ENCODE results near the gene SIRT6.

Gene SIRT6

DNA sequence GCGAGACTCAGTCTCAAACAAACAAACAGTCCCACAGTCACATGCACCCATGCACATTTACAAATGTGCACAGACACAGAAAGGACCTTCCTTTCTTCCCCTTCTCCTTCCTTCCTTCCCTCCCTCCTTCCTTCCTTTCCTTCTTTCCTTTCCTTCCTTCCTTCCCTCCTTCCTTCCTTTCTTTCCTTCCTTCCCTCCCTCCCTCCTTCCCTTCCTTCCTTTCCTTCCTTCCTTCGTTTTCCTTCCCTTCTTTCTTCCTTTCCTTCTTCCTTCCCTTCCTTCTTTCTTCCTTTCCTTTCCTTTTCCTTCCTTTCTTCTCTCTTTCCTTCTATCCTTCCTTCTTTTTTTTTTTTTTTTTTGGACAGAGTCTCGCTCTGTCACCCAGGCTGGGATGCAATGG lies 30.8 kb upstream of the SIRT6 start:
- Mint-ChIP-seq H3K27me3 (peaks cover 10% of the 10 kb centered on the region), H3K9me3 (peaks cover 10% of the 10 kb centered on the region), H3K4me1 (ENCODE audit: low read depth) (no peaks in the 10 kb centered on the region), H3K36me3 (ENCODE audit: low read depth) (no peaks in the 10 kb centered on the region), H3K27ac (no peak overlapping the region), H3K4me3 (no peak overlapping the region)
- intact Hi-C loops (cut with micrococcal nuclease), result no loop called here

DNA sequence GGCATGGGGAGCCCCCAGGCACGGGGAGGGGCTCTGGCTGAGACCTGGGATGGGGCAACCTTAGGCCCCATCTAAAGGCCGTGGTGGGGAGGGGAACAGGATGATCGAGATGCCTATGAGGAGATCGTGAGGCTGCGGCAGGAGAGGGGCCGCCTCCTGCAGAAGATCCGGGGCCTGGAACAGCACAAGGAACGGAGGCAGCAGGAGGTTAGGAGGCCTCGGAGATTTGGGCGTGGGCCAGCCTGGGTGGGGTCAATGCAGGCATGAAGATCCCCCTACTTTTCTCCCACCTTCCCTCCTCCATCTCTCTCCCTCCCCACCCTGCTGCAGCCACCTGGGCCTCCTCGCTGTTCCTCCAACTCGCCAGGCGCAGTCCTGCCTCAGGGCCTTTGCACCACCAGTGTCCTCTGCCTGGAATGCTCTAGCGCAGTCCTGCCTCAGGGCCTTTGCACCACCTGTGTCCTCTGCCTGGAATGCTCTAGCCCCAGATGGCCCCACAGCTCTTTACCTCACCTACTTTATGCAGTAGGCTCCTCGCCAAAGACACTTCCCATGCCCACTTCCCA lies 27.9 kb upstream of the SIRT6 start:
- Mint-ChIP-seq H3K27ac (no peak overlapping the region), H3K36me3 (ENCODE audit: low read depth) (no peaks in the 10 kb centered on the region), H3K4me3 (no peak overlapping the region), H3K4me1 (ENCODE audit: low read depth) (no peaks in the 10 kb centered on the region), H3K9me3 (no peaks in the 10 kb centered on the region), H3K27me3 (peaks cover 15% of the 10 kb centered on the region)
- intact Hi-C loops (cut with micrococcal nuclease), result no loop called here

DNA sequence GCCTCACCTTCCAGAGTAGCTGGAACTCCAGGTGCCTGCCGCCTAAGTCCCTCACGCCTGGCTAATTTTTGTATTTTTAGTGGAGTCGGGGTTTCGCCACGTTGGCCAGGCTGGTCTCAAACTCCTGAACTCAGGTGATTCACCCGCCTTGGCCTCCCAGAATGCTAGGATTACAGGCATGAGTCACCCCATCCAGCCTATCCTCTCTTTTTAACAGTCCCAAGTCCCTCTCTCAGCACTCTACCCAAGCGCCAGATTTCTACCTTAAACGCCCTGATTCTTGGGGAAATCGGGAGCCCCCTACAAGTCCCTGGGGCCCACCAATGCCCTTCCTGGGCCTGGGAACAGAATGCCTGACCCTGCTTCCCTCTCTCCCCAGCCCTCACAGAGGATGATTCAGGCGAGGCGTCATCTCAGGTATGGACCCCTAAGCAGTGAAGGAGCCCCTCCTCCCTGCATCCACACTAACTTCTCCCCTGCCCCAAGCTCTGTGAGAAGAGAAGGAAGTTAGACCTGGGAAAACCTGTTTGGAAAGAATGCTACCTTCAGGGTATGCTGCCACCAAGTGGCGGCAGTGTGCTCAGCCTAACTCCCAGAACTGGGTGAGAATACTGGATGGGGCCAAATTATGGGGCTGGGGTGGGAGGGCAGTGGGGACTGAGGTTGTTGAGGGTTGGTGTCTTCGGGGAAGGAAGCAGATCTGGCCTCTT lies 26.2 kb upstream of the SIRT6 start:
- no peaks in the 10 kb centered on the region for H3K4me1 Mint-ChIP-seq (ENCODE audit: low read depth)
- intact Hi-C loops (cut with micrococcal nuclease), result loop anchor here (10.0 kb wide), 2 partner anchors 224 to 354 kb away; partner anchors contain the start of gene EEF2
- peaks cover 15% of the 10 kb centered on the region for H3K27me3 Mint-ChIP-seq
- no peak overlapping the region for H3K4me3 Mint-ChIP-seq
- no peak overlapping the region for H3K27ac Mint-ChIP-seq
- H3K36me3 Mint-ChIP-seq (ENCODE audit: low read depth), result no peaks in the 10 kb centered on the region
- H3K9me3 Mint-ChIP-seq, result no peaks in the 10 kb centered on the region

DNA sequence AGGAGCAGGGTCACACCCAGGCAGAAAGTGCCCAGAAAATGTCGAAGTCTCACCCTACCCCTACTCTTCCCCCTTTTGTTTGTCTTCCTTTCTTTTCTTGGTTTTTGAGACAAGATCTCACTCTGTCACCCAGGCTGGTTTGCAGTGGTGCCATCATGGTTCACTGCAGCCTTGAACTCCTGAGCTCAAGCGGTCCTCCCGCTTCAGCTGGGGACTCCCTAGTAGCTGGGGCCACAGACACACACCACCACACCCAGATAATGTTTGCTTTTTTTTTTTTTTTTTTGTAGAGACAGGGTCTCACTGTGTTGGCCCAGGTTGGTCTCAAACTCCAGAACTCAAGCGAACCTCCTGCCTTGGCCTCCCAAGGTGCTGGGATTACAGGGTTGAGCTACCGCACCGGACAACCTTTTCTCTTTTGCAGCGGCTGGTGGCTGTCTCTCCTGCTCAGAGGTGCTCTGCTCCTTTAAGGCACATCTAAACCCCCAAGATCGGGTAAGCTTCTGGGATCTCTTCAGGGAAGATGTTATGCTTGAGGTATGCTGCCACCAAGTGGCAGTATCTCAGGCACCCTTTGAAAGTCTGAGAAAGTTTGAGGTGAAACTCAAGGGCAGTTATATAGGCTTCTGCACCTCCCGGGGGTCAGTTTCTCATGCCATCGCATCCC lies 24.6 kb upstream of the SIRT6 start:
- no peaks in the 10 kb centered on the region for H3K9me3 Mint-ChIP-seq
- H3K36me3 Mint-ChIP-seq (ENCODE audit: low read depth), result no peaks in the 10 kb centered on the region
- H3K27me3 Mint-ChIP-seq, result peaks cover 15% of the 10 kb centered on the region
- no peak overlapping the region for H3K4me3 Mint-ChIP-seq
- intact Hi-C loops (cut with micrococcal nuclease), result loop anchor here (10.0 kb wide), 2 partner anchors 222 to 352 kb away; partner anchors contain the start of gene EEF2
- H3K27ac Mint-ChIP-seq, result no peak overlapping the region
- H3K4me1 Mint-ChIP-seq (ENCODE audit: low read depth), result no peaks in the 10 kb centered on the region

DNA sequence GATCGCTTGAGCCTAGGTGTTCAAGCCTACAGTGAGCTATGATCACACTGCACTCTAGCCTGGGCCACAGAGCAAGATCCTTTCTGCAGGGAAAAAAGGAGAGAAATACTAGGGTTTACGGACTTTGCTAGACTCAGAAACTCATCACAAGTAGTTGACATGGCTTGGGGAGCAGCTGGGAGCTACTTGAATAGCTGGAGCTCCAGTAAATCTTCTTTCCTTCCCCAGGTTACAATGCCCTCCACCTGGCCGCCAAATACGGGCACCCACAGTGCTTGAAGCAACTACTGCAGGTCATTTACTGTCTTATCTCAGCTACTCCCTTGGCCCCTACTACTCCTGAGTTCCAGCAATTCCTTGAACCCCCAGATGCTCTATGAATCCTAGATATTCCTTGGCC lies 19.4 kb upstream of the SIRT6 start:
- H3K4me3 Mint-ChIP-seq, result no peak overlapping the region
- no peak overlapping the region for H3K27ac Mint-ChIP-seq
- intact Hi-C loops (cut with micrococcal nuclease), result loop anchor here (10.0 kb wide), 2 partner anchors 217 to 347 kb away; partner anchors contain the start of gene EEF2
- H3K9me3 Mint-ChIP-seq, result peaks cover 11% of the 10 kb centered on the region
- peaks cover 5% of the 10 kb centered on the region for H3K4me1 Mint-ChIP-seq (ENCODE audit: low read depth)
- peaks cover 44% of the 10 kb centered on the region for H3K27me3 Mint-ChIP-seq
- H3K36me3 Mint-ChIP-seq (ENCODE audit: low read depth), result no peaks in the 10 kb centered on the region

DNA sequence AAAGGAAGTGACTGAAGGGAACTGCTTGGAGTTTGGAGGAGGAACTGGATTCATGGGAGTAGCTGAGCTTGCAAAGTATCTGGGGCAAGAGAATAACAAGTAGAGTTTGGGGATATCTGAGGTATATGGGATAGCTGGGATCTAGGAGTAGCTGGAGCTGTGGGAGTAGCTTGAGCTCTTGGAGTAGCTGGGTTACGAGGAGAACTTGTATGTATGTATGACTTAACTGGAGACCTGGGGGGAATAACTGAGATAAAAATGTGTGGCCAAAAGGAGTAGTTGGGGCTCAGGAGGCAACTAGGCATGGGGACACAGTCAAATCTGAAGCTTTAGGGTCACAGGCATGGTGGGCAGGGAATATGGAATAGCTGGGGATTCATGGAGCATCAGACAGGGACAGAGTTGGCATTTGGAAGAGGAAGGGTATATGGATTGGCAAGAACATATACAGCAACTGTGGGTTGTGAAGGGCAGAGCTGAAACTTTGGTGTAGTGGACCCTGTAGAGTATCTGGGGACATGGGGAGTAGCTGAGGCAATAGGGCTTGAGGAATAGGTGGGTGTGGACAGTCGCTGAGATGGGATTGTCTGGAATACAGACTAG lies 18.7 kb upstream of the SIRT6 start:
- peaks cover 49% of the 10 kb centered on the region for H3K27me3 Mint-ChIP-seq
- H3K4me1 Mint-ChIP-seq (ENCODE audit: low read depth), result peaks cover 5% of the 10 kb centered on the region
- H3K9me3 Mint-ChIP-seq, result peaks cover 11% of the 10 kb centered on the region
- intact Hi-C loops (cut with micrococcal nuclease), result loop anchor here (10.0 kb wide), 2 partner anchors 216 to 346 kb away; partner anchors contain the start of gene EEF2
- H3K27ac Mint-ChIP-seq, result no peak overlapping the region
- no peak overlapping the region for H3K4me3 Mint-ChIP-seq
- H3K36me3 Mint-ChIP-seq (ENCODE audit: low read depth), result no peaks in the 10 kb centered on the region

DNA sequence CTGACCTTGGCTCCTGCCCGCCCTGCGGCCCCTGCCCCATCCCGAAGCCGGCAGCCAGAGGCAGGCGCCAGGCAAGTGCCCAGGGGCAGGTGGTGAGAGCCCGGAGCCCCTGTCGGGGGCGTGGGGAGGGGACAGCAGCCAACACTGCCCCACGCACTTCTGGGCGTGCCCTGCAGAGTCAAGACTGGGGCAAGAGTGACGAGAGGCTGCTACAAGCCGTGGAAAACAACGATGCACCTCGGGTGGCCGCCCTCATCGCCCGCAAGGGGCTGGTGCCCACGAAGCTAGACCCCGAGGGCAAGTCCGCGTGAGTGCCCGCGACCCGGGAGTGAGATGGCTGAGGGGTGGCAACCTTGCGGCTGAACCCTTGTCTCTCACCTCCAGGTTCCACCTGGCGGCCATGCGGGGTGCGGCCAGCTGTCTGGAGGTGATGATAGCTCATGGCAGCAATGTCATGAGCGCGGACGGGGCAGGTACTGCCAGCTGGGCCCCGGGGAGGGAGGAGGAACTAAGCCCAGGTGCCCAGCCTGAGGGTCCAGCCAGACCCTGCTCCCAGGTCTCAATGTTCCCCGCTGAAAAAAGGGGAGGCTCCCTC lies 17.4 kb upstream of the SIRT6 start:
- Mint-ChIP-seq H3K4me3 (no peak overlapping the region), H3K27ac (no peak overlapping the region), H3K9me3 (peaks cover 11% of the 10 kb centered on the region), H3K27me3 (peaks cover 55% of the 10 kb centered on the region), H3K4me1 (ENCODE audit: low read depth) (peaks cover 5% of the 10 kb centered on the region), H3K36me3 (ENCODE audit: low read depth) (no peaks in the 10 kb centered on the region)
- intact Hi-C loops (cut with micrococcal nuclease), result loop anchor here (10.0 kb wide), 2 partner anchors 215 to 345 kb away; partner anchors contain the start of gene EEF2

DNA sequence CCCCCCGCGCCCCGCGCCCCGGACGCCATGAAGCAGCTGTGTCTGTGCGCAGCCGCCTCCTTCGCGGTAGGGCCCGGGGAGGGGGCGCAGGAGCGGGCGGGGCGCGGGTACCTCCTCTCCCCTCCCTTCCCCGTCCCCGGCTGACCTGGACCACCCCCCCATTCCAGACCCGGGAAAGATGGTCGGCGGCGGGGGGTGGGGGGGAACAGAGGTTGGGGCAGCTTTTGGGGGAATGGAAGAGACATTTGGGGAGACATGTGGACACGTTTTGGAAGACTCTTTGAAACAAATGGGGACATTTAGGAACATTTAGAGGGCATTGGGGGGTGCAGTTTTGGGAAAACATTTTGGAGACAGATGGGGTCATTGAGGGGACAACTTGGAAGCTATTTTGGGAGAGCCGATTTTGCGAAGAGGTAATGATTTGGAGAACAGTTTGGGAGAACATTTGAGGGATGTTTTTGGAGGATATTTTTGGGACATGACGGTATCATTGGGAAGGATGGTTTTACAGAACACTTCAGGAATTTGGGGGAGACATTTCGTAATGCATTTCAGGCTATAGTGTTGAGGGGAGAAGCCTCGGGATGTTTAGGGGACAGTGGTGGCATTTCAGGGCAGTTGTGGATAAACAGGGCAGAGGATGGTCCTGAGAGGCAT lies 16.2 kb upstream of the SIRT6 start:
- H3K27ac Mint-ChIP-seq, result no peak overlapping the region
- peaks cover 5% of the 10 kb centered on the region for H3K4me1 Mint-ChIP-seq (ENCODE audit: low read depth)
- H3K36me3 Mint-ChIP-seq (ENCODE audit: low read depth), result no peaks in the 10 kb centered on the region
- peaks cover 60% of the 10 kb centered on the region for H3K27me3 Mint-ChIP-seq
- no peak overlapping the region for H3K4me3 Mint-ChIP-seq
- peaks cover 11% of the 10 kb centered on the region for H3K9me3 Mint-ChIP-seq
- intact Hi-C loops (cut with micrococcal nuclease), result no loop called here

DNA sequence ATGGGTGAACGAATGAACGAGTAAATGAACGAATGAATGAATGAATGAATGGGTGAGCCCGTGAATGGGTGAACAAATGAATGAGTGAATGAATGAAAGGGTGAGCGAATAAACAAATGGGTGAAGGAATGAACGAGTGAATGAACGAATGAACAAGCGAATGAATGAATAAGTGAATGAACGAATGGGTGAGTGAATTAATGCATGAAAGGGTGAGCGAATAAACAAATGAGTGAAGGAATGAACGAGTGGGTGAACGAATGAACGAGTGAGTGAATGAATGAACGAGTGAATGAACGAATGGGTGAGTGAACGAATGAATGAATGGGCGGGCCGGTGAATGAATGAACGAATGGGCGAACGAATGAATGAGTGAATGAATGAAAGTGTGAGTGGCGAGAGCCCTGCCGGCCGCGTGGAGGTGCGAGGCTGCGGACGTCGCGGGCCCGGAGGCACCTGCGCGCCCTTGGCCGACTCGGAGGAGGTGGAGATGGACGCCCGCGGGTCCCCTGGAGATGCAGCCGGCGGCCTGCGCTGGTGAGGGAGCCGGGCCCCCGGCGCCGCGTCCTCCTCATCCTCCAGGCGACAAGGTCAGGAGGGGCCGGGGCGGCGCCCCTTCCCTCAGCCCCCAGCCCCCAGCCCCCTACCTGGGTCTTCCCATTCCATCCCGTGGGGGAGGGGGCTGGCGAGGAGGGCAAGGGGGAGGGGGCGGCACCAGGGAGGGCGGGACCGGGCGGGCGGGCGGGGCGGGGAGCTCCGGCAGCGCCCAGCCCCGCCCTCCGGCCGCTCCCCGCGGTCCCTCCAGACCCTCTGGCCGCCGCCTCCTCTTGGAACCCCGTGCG lies 15.5 kb upstream of the SIRT6 start:
- H3K4me1 Mint-ChIP-seq (ENCODE audit: low read depth), result peaks cover 5% of the 10 kb centered on the region
- no peak overlapping the region for H3K27ac Mint-ChIP-seq
- no peaks in the 10 kb centered on the region for H3K36me3 Mint-ChIP-seq (ENCODE audit: low read depth)
- H3K9me3 Mint-ChIP-seq, result peaks cover 11% of the 10 kb centered on the region
- intact Hi-C loops (cut with micrococcal nuclease), result no loop called here
- H3K27me3 Mint-ChIP-seq, result peaks cover 61% of the 10 kb centered on the region
- H3K4me3 Mint-ChIP-seq, result no peak overlapping the region

DNA sequence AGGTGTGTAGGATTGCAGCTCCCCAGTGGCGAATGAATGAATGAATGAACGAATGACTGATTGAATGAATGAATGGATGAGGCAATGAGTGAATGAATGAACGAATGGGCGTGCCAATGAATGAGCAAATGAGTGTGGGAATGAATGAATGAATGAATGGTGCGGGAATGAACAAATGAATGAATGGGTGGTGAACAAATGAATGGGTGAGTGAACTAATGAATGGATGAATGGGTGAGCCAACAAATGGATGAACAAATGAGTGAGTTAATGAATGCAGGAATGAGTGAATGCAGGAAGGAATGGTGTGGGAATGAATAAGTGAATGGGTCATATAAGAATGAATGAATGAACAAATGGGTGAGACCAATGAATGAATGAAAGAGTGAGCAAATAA lies 14.9 kb upstream of the SIRT6 start:
- peaks cover 61% of the 10 kb centered on the region for H3K27me3 Mint-ChIP-seq
- no peak overlapping the region for H3K27ac Mint-ChIP-seq
- no peaks in the 10 kb centered on the region for H3K36me3 Mint-ChIP-seq (ENCODE audit: low read depth)
- peaks cover 5% of the 10 kb centered on the region for H3K4me1 Mint-ChIP-seq (ENCODE audit: low read depth)
- peaks cover 11% of the 10 kb centered on the region for H3K9me3 Mint-ChIP-seq
- no peak overlapping the region for H3K4me3 Mint-ChIP-seq
- intact Hi-C loops (cut with micrococcal nuclease), result no loop called here

DNA sequence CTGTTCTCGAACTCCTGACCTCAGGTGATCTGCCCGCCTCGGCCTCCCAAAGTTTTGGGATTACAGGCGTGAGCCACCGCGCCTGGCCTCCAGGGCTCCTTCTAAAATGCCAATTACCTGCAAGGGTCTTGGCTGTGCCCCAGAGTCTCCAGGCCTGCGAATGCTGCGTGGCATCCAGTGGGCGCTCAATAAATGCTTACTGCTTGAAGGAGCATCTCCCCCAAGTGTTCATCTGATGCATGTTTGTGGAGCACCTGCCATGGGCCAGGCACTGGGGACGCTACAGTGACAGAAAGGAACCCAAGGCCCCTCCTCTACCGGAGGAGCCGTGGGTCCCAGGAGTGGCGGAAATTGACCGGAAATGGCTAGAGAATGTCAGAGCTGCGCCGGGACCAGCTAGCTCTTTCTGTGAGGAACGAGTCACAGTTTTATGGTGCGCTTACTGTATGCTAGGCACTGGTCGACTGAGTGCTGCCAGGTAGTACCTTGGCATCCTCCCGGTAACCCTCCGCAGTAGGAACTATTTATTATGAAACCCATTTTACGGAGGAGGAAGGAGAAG lies 14.3 kb upstream of the SIRT6 start:
- Mint-ChIP-seq H3K27me3 (peaks cover 58% of the 10 kb centered on the region), H3K4me1 (ENCODE audit: low read depth) (peaks cover 5% of the 10 kb centered on the region), H3K27ac (no peak overlapping the region), H3K4me3 (no peak overlapping the region), H3K36me3 (ENCODE audit: low read depth) (no peaks in the 10 kb centered on the region), H3K9me3 (peaks cover 11% of the 10 kb centered on the region)
- intact Hi-C loops (cut with micrococcal nuclease), result no loop called here

DNA sequence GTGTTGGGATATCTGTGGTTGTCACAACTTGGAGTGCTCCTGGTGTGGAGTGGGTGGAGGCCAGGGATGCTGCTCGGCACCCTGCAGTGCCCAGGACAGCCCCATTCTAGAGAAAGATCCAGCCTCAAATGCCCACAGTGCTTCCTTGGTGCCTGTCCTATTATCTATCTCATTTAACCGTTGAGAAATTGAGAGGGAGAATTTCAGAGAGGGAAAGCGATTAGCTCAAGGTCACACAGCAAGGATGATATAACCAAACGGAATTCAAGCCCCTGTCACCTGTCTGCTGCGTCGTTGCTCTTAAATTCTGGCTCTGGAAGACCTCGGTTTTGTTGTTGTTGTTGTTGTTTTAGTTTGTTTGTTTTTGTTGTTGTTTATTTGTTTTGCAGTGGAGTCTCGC lies 13.6 kb upstream of the SIRT6 start:
- H3K4me1 Mint-ChIP-seq (ENCODE audit: low read depth), result peaks cover 5% of the 10 kb centered on the region
- H3K27ac Mint-ChIP-seq, result no peak overlapping the region
- H3K27me3 Mint-ChIP-seq, result peaks cover 55% of the 10 kb centered on the region
- intact Hi-C loops (cut with micrococcal nuclease), result no loop called here
- peaks cover 11% of the 10 kb centered on the region for H3K9me3 Mint-ChIP-seq
- no peaks in the 10 kb centered on the region for H3K36me3 Mint-ChIP-seq (ENCODE audit: low read depth)
- H3K4me3 Mint-ChIP-seq, result no peak overlapping the region
